Measurements from ENCODE around the gene FIGN. TPM values are rescaled to one million over a fixed set of nuclear protein-coding genes. Genes with fewer than 3 reads are reported as not detected.

Gene FIGN
- polyA plus RNA-seq, 12 donors, result 1.6 to 5.4 (median 2.6) TPM; not detected in 1

DNA sequence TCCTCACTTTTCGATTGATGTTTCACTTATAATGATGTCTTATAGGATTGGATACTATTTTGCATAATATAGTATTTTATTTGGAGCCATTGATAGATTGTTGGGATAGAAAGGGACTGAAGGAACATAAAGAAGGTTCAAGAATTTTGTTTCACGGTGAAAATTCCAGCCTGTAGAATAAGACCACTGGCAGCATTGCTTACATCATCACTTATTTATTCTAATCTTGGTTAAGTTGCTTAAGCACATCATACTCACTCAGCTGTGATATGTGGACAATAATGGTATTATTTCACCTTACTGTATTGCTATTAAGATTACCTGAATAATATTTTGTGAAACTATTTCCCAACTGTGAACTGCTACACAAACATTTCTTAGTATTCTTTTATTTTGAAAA lies 118.3 kb downstream of the FIGN start:
- DNase-seq, result no peak

DNA sequence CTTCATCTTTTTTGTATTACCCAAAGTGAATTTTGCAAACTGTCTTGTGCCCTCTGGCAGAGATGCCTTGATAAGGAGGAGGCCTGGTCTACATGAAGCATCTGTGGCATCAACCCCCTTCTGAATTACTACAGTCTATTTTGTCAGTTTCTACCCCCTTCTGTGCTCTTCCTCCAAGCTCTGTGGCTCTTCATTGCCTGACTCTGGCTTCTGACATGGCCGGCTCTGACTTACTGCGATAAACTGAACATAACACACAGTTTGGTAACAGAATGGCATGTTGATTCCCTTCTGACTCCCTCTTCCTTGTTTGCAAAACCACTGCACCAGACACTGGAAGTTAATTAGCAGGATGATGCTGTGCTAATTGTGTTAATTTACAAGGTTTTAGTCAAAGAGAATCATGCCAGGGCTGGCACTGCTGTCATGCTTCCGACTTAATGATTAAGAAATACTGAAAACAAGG lies 122.5 kb downstream of the FIGN start:
- no peak for DNase-seq

DNA sequence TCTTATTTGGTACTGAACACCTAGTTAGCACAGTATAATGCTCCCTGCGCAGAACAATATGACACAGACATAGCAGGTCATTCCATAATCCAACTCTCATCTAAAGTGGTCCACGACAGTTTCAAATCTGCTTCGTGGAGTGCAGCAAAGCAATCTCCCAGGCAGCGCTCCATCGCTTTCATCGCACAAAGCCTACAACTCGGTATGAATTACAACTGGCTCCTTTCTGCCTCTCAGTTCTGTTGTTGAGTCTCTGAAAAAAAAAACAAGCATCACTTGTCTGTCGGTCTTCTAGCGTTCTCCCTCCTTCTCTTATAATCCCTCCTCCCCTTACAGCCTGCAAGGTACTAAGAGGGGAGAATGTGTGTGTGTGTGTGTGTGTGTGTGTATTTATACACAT lies 123.5 kb downstream of the FIGN start:
- no peak for DNase-seq

DNA sequence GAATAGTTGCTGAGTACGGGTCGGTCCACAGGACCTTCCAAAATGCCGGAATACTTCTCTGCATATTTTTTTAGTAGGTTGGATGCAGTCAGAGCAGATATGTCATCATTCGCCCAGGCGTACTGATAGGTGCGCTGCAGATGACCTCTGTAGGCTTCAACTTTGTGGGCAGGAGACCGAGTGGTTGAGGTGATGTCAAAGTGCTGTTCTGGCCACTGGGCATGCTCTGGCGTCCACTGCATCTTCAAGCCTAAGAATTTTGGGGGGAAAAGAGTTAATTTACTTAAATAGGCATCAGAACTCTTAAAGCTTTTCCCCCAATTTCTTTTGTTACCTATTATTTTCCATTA lies 124.3 kb downstream of the FIGN start:
- DNase-seq, result no peak

DNA sequence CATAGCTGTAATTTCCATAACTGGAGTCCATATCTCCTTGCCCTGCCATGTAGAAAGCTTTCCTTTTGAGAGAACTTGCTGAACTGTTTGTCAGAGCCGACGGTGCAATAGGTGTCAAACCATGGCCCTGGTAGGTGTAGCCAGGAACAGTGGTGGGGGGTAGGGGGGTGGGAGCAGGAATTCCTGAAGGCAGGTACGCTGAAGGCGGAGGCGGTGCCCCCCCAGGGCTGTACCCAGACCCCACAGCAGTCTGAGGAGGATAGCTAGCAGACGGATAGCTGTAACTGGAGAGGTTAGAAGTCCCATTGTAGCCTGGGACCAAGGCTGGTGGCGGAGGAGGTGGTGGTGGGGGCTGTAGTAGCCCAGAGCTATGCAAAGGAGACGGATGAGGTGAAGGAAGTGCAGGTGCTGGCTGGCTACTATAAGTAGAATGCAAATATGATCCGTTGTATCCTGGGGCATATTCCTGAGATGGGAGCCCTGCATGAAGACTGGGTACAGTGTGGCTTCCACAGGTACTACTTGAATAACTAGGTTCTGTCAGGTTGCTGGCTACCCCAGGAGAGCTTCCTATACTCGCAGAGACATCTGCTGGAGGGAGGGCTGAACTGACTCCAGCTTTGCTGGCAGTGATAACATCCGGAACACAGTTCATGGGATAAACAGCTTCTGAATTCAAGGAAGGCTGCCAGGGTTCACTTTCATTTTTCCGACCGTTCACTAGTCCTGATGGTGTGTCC lies 124.8 kb downstream of the FIGN start:
- DNase-seq, result no peak

DNA sequence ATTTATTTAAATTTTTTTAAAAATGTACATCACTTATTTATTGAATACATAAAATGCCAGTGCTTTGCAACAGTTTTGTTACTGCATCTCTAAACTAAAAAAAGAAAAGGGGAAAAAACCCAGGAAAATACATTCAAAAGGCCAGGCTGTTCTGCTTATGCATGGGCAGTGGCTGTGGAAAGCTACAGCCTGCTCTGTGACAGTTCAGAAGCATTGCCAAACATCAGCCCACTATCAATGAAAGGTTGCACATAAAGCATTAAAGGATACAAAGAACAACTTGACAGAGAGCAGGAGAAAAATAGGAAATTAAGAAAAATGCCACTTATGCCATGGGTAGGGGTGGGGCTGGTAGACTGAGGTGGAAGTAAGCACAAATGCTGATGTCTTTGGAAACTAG lies 128.2 kb downstream of the FIGN start:
- DNase-seq, result no peak

DNA sequence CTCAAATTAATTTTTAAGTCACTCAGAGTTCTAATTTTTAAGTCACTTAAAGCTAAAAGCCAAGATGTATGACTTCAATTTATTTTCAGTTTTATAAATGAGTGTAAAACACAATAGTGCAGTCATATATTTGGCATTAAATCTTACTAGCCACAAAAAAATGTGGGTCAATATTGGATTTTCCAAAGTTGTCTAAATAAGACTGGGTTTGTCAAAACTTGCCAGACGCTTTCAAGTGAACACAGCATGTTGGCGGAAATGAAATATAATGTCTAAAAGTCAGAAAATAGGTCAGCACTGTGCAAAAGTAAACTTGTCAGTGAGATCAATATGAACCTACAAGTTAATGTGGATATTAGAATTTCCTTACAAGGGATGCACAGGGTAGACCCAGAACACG lies 128.9 kb downstream of the FIGN start:
- DNase-seq, result no peak

DNA sequence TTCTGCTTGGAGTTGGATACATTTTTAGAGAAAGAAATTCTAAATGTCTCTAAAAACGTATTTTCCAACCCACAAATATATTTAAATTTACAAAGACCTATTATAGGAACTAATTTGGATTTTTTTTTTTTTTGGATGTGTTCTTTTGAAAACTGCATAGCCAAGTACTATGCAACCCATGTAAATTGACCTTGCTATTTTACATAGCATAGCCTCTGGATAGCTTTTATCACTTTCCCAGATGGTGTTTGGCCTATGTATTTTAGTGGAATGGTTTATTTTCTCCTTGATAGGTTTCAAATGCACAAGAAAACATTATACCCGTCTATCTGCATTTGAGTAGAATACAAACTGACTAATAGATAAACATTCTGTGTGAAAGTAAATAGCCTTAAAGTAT lies 130.0 kb downstream of the FIGN start:
- DNase-seq, result no peak

DNA sequence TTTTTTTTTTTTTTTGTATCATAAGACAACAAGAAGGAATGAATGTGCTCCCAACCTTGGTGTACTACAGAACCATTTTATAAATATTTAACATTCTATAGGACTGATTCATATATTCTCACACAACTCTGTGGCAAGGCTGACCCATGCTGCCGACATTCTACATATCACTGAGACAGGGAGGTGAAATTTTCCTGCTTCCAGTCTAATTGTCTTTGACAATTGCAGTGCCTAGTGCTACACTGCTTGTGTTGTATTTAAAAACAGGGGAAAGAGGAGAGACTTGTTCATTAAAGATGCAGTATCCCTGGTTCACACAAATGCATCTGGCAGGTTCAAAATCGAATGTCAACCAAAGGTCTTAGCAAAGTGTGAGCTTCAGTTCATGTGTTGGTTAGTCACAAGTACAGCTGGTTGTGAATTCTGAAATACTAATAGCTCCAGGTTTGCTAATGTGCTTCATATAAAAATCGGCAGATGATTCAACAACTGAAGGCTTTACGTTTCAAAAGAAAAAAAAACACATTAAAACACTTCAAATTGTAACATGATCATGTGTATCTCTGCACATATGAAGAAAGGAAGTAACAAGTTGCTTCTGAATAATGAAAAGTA lies 130.8 kb downstream of the FIGN start:
- DNase-seq, result no peak

DNA sequence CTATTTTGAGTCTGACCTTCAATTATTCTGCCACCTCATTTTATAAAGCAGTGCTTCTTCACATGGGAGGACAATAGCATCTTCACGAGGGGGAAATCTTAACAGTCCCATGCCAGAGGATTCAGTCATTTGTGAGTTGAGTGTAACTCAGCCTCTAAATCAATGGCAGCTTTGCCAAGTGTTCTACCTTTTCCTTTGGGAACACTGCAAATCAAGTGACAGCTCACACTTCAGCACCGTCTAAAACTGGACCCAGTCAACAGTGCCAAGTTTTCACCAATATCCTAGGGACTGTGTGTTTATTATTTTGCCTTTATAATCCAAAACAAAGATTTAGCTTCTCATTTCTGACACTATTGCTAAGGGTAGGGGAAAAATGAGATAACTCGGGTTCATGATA lies 133.6 kb downstream of the FIGN start:
- DNase-seq, result no peak

DNA sequence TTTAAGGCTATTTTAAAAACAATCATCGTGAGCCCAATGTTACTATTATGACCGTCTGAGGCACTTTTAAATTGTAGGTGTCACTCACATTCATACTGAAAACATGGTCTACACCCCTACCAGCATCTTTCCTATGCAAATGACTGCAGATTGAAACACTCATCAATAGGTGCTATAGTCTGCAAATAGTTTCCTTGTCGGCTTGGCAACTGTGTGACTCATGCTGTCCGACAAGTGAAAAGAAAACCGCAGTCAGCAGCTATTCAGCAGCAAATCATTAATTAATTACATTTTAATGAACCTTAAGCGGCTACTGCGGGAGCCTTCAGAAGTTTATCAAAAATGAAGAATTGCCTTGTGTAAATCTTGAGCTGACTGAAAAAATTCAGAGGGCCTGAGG lies 134.4 kb downstream of the FIGN start:
- no peak for DNase-seq

DNA sequence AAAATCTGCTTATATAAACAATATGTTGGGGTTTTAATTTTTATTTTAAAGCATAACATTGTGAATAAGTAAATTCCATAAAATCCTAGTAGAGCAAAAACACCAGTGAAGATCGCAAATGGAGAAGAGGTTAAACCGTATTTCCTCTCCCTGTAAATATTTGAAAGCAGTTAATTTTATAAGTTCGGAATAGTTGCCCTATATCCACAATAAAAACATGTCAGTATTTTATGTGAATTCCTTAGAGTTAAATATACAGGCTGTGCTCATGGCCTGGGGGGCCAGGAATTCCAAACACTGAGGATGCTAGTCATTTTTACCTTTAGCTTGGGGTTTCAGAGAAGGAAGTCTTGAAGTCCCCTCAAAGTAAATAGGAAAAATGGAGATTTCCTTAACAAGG lies 135.0 kb downstream of the FIGN start:
- DNase-seq, result no peak

DNA sequence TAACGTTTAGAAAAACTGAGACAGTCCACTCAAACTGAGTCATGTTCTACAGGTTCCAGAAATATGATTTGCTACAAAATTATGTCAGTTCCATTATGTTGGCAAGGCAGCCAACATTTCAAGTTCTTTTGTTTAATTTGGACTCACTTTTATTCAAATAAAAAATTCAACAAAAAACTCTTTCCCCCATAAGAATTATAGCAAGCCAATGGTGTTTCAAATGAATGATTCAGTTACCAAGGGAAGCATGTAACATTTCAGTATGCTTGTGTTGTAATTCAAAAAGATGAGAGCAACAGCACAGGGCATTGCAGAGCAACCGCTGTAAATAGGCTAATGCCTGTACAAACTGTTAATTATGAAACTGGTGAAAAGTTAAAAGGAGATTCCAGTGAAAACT lies 140.8 kb downstream of the FIGN start:
- DNase-seq, result no peak

DNA sequence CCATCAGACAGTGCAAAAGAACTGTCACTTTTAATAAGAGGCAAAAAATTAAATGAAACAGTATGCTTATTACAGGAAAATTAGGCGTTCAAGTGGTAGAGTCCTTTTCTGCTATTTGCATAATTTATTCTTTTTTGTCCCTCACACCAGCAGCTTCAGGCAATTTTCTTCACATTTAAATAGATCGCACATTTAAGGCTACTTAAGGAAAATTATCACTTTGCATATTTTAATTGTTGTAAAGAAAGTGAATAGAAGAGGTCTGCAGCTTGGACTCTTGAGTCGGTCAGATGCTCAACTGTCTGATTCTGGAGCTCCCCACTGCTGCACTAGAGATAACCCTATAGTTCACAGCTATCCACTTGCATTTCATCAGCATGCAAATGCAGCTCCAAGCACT lies 141.3 kb downstream of the FIGN start:
- no peak for DNase-seq

DNA sequence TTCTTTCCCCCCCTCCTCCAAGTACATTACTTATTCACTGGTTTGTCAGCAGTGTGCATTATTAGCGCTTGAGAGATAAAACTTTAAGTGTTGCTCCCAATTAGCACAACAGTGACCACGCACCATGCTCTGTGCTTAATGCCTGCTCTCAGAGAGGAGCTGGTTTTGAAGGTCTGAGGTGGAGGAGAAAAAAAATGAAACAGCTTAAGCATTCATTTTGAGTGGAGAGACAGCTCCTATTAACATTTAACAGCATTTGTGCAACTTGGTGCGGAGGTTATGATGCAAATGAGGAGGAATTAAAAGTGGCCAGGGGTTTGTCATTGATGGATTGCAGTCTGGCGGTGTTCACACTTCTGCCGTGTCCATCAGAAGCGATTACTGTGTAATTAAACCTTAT lies 141.8 kb downstream of the FIGN start:
- no peak for DNase-seq

DNA sequence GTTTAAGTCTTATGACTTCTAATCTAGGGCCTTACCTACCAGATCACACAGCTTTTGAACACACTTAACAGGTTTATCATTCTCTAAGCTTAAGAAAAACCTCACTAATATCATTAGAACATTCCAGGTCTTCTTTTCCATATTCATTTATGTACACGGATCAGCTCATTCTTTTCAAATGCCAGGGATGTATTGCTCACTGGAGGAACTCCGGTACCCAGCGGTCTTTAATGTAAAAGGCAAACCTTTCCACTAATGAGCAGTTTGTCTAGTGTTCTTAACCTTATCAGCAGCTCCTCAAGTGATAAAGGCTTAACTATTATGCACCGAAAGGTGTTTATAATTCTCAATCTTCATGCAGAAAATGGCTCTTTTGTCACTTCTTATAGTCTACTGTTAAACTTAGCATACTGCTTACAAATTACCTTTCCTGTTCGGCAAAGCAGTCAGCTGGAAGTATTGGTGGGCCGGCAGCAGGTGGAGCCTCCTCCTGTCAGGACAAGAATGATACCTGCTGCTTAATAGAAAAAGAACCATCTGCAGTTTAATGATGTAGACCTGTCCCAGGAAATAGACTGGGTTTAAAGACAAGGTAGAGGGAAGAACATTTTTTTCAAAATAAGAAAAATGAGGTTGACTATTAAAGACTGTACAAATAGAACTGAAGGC lies 142.7 kb downstream of the FIGN start:
- DNase-seq, result no peak

DNA sequence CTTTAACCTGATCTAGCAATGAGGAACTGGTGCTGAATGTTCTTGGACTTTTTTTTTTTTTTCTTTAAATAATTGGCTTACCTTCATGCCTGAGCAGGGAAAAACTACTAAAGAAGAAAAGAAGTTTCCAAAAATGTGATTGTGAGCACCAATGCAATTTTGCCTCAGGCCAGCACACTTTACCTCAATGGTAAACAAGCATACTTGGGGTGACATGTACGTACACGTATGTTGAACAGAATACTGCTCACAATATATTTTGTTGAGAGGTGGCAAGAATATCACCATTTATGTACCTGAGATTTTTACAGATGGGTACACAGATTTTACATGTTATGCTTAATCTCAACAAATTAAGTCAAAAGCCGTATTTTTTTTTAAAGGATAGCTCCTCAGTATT lies 144.3 kb downstream of the FIGN start:
- no peak for DNase-seq

DNA sequence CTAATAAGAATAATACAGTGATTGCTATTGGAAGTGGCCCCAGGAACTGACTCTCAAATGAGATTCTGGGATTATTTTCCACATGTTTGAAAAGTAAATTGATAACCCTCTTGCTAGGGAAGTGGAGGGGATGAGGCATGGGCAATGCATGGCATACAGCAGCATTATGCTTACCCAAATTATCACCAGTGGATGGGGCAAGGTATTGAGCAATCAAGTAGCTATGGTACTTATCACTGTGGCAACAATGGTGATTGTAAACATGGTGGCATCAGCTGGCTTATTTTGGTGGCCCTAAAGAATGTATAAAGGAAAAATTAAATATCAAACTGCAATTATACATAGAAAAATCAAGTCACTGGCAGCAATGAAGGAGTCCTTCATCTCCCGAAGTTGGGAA lies 155.1 kb downstream of the FIGN start:
- DNase-seq, result no peak

DNA sequence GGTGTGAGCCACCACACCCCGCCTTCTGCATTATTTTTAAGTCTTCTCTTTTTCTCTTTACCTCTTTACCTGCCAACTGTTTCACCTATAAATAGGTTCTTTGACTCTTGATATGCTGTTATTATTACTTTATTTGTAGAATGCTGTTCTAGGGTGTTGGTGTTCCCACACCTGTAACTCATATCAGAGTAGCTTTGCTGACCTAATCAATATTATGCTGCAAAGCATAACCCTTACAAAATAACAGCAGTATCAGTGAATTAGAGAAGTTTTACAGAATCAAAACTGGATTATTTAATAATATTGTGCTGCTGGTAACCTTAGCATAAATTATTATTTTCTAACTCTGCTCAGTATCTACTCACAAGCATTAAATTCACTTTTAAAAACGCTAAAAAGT lies 161.5 kb downstream of the FIGN start:
- DNase-seq, result no peak

DNA sequence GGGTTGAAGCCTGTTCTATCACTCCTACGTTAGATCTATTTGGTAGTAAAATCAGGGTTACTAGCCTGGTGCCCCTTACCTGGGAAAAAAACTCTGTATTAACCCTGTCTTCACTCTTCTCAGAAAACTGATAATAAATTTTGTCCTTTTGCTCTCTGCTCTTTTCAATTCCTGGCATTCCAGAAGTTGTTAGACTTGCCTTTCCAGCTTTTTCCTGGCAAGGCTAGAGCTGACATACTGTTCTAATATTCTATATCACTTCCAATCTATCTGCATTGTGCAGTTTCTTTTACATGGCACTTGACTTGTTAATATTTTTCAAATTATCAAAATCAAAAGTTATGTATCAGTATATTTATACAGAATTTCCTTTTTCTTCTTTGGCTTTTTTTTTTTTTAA lies 162.2 kb downstream of the FIGN start:
- peak; percentile 8 for DNase-seq

DNA sequence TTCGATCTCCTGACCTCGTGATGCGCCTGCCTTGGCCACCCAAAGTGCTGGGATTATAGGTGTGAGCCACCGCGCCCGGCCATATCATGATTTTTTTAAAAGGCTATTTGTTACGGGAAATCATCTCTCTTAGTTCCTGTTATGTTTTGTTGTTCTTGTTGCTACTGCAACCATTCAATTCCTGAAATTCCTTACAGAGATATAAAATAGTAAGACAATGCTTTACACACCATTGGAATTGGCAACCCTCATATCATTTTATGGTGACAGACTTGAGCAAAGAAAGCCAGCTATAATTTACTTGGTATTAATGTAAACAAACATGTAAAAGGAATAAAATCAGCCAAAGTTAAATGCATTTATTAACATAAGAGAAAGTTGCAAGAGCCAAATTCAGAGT lies 163.0 kb downstream of the FIGN start:
- no peak for DNase-seq

DNA sequence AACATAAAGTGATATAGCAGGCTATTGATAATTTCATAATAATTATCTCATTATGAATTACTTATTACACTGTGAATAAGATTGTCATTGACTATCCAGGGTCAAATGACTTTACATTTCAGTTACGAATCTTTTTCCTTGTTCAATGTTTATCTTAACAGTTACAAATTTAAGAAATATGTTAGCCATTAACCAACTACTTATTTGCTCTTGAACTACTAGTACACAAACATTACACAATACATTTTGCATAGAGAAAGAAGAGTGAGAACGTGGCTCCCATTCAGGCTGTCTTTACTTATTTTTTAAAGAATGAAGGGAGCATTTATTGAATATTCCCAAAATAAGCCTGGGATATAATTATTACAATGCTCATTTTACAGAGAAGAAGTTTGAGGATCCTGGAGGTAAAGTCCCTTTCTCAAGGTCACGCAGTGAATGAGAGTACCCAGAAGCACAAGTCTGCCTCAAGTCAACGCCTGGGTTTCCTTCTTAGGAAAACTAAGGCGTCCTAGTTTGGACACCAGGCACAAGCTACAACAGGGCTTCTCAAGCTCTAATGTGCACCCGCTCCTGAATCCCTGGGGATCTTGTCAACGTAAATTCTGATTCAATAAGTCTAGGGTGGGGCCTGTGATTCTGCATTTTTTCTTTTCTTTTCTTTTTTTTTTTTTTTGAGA lies 164.2 kb downstream of the FIGN start:
- DNase-seq, result no peak

DNA sequence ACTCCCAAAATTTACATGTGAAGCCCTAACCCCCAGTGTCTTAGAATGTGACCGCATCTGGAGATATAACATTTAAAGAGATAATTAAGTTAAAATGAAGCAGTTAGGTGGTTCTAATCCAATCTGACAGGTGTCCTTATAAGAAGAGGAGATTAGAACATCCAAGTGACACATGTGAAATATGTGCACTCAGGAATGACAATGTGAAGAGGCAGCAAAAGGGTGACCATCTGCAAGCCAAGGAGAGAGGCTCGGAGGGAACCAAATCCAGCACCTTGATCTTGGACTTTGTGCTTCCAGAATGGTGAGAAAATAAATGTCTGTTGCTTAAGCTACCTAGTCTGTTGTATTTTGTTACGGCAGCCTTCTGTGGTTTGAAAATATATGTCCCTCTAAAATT lies 165.4 kb downstream of the FIGN start:
- DNase-seq, result no peak

Measured in muscle of arm (tissue), 12 donors.